Esophagus squamous epithelium (tissue), 5 donors: ENCODE measurements around the gene FAM171A1. TPM values are rescaled to one million over a fixed set of nuclear protein-coding genes. Genes with fewer than 3 reads are reported as not detected.

ENCODE experiments used
- DNase-seq: peaks from one replicate; lab custom pipeline; 2025; lab: John Stamatoyannopoulos, UW
- H3K27ac ChIP-seq, 4 donors: fragments of 200-600 bp; sonication (generic); one replicate each; pipeline ENCODE4 v1.5.1; 2016 to 2019; ENCODE audit warnings: mild to moderate bottlenecking in 1 of 4
- H3K27me3 ChIP-seq, 4 donors: fragments of 200-600 bp; sonication (generic); 1 replicate in 3 of 4; 2 replicates in 1 of 4; pipeline versions ENCODE4 v1.5.1 to v1.6.0; 2017 to 2021; ENCODE audit warnings: antibody characterized with exemption in 1 of 4
- H3K36me3 ChIP-seq, 3 donors: fragments of 200-600 bp; sonication (generic); one replicate each; pipeline ENCODE4 v1.5.1; 2016 to 2019
- H3K4me1 ChIP-seq, 3 donors: fragments of 200-600 bp; sonication (generic); one replicate each; pipeline ENCODE4 v1.5.1; 2017 to 2019
- H3K4me3 ChIP-seq, 4 donors: fragments of 200-600 bp; sonication (generic); 1 replicate in 3 of 4; 2 replicates in 1 of 4; pipeline ENCODE4 v1.5.1; 2016 to 2019; ENCODE audit warnings: mild to moderate bottlenecking in 2 of 4, moderate library complexity in 1 of 4
- H3K9me3 ChIP-seq, 3 donors: fragments of 200-600 bp; sonication (generic); one replicate each; pipeline ENCODE4 v1.5.1; 2016 to 2019
- CTCF ChIP-seq, 6 experiments: fragments of 450-650 bp in 4 of 6; fragments of 200-600 bp in 2 of 6; sonication (generic) in 2 of 6; IDR thresholded peaks; one replicate each; pipeline ENCODE4 v1.5.1; 2016 to 2019; ENCODE audit warnings: antibody characterized with exemption in 6 of 6, mild to moderate bottlenecking in 4 of 6, moderate library complexity in 4 of 6
- POLR2A ChIP-seq, 4 donors: fragments of 450-650 bp; IDR thresholded peaks; one replicate each; pipeline ENCODE4 v1.6.1; 2017; ENCODE audit warnings: antibody characterized with exemption in 4 of 4, mild to moderate bottlenecking in 4 of 4, moderate library complexity in 3 of 4
- WGBS, 2 donors: methylation state at CpG; one replicate each; pipeline ENCODE4 v1.1.5; 2018; 5-methylcytosine and 5-hydroxymethylcytosine counted together
- intact Hi-C: fragments of 100-400 bp; cut with DNase I; formaldehyde crosslinking; loops from one replicate; pipeline ENCODE4 v1.15.0; 2022
- total RNA-seq, 4 donors: library from RNA; depleted of rRNA; stranded (reverse); fragments of >200 nt; gene quantifications; one replicate each; pipeline ENCODE4 v1.1.0, GENCODE V29; 2016
- donor health status: DM: yes; HTN: yes; CAD: no.

FAM171A1 gene
- total RNA-seq, 4 donors from 2014 or later: 3.8 to 10.9 (median 5.3) TPM

GRCh38 chr10:15265056-15265455 is 106.0 kb downstream of the FAM171A1 start:
- WGBS, 2 donors: 53 to 63% methylated on average over 5 to 7 of the region's 7 CpGs
- TF ChIP-seq POLR2A (IDR thresholded peaks at IDR 0.05): no peak
- no peak for TF ChIP-seq CTCF (IDR thresholded peaks at IDR 0.05)
- H3K9me3 ChIP-seq: peaks cover 0 to 4% (median 0%) of the 10 kb centered on the region in 3 donors
- peaks cover 0 to 6% (median 0%) of the 10 kb centered on the region in 3 donors for H3K36me3 ChIP-seq
- no peak overlapping the region for H3K4me3 ChIP-seq
- H3K27me3 ChIP-seq: no peaks in the 10 kb centered on the region
- intact Hi-C loops: no loop called here
- DNase-seq: no peak
- no peaks in the 10 kb centered on the region for H3K4me1 ChIP-seq
- no peak overlapping the region for H3K27ac ChIP-seq

DNA sequence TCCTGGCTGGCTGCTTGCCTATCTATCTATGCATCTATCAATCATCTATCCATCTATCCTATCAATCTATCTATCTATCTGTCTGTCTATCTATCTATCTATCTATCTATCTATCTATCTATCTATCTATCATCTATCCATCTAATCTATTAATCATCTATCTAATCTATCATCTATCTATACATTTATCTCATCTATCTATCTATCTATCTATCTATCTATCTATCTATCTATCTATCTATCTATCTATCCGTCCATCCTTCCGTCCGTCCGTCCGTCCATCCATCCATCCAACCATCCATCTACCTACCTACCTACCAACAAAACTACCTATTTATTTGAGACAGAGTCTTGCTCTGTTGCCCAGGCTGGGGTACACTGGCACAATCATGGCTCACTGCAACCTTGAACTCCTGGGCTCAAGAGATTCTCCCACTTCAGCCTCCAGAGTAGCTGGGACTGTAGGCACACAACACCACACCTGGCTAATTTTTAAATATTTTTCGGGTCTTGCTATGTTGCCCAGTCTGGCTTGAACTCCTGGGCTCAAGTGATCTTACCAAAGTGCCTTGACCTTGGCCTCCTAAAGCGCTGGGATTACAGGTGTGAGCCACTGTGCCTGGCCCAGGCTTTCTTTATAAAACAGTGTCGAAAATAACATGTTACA is 107.3 kb downstream of the FAM171A1 start:
- no peaks in the 10 kb centered on the region for H3K4me1 ChIP-seq
- WGBS, 2 donors: 83 to 85% methylated on average over 8 of the region's 8 CpGs
- H3K27ac ChIP-seq: no peak overlapping the region

DNA sequence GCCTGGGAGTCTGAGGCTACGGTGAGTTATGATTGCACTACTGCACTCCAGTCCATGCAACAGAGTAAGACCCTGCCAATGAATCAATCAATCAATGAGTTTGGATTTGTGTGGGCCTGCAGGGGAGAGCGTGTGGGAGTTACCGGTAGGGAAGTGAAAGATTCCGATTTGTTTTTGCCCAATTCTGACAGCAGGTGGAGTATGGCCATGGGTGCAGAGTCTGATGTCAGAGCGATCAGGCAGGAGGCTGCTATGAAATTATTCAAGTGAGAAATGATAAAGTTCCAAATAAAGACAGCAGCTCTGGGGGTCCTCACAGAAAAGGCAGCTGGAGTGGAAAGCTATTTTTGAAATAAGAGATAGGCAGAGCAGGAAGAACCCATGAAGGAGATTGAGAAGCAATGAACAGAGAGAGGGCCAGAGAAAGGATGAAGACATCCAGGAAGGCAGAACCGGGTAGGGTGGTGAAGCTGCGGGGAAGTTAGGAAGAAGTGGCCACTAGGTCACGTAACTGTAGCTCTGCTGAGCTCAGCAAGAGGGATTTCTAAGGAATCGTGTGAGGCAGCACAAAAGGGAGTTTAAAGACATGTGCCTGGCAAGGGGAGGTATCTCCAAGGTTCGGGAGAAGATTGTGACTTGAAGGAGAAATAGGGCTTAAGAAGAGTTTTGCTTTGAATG is 108.9 kb downstream of the FAM171A1 start:
- Histone ChIP-seq H3K27me3 (no peaks in the 10 kb centered on the region), H3K9me3 (no peaks in the 10 kb centered on the region), H3K36me3 (no peaks in the 10 kb centered on the region), H3K4me1 (no peaks in the 10 kb centered on the region), H3K27ac (no peak overlapping the region), H3K4me3 (no peak overlapping the region)
- DNase-seq: no peak
- WGBS, 2 donors: 47 to 60% methylated on average over 10 of the region's 10 CpGs
- intact Hi-C loops: no loop called here
- TF ChIP-seq POLR2A (IDR thresholded peaks at IDR 0.05) (no peak), CTCF (IDR thresholded peaks at IDR 0.05) (peak in 3 of 6 experiments; percentile 26 to 40 (median 32))

More for the DNA sequence above, 107.3 kb downstream of the FAM171A1 start:
- Histone ChIP-seq H3K4me3 (no peak overlapping the region), H3K36me3 (no peaks in the 10 kb centered on the region), H3K27me3 (no peaks in the 10 kb centered on the region), H3K9me3 (no peaks in the 10 kb centered on the region)
- TF ChIP-seq CTCF (IDR thresholded peaks at IDR 0.05) (no peak), POLR2A (IDR thresholded peaks at IDR 0.05) (no peak)
- DNase-seq: no peak
- intact Hi-C loops: no loop called here

DNA sequence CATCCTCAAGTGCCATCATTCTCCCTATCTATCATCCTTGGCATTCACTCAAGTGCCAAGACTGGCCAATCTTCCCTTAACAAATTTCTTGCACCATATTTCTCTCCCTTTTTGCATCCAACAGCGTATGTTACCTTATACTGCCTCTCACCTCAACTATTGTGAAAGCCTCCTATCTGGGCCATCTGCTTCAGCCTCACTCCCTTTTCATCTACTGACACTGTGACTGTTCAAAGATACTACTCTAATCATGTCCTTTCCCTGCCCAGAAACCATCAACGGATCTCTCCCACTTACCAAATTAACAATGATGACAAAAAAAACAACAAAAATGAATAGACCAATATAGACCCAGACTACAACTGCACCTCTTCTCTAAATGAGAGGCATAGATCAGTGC is 112.0 kb downstream of the FAM171A1 start:
- DNase-seq: no peak
- H3K36me3 ChIP-seq: no peaks in the 10 kb centered on the region
- intact Hi-C loops: no loop called here
- no peaks in the 10 kb centered on the region for H3K27me3 ChIP-seq
- no peak overlapping the region for H3K4me3 ChIP-seq
- WGBS, 2 donors: 71 to 91% methylated on average over 2 of the region's 2 CpGs
- H3K4me1 ChIP-seq: peaks cover 0 to 2% (median 0%) of the 10 kb centered on the region in 3 donors
- TF ChIP-seq POLR2A (IDR thresholded peaks at IDR 0.05) (no peak), CTCF (IDR thresholded peaks at IDR 0.05) (no peak)
- H3K27ac ChIP-seq: no peak overlapping the region
- H3K9me3 ChIP-seq: no peaks in the 10 kb centered on the region

DNA sequence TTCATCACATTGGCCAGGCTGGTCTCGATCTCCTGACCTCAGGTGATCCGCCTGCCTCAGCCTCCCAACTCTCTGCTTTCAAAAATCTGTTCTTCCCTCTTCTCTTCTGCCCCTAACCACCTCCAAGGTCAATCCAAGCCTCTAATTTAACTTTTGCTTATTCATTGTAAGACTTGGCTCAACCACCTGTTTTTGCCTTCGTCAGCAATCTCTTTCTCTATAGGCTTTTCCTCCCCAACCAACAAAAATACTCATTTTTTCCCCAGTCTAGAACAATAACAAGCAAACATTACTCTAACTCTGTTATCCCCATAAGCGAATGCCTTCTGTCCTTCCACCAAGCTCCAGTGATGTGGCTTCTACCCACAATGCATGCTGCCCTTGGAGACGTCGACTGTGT is 112.8 kb downstream of the FAM171A1 start:
- Histone ChIP-seq H3K4me1 (peaks cover 0 to 10% (median 0%) of the 10 kb centered on the region in 3 donors), H3K36me3 (no peaks in the 10 kb centered on the region), H3K9me3 (no peaks in the 10 kb centered on the region), H3K27ac (no peak overlapping the region), H3K4me3 (no peak overlapping the region), H3K27me3 (no peaks in the 10 kb centered on the region)
- WGBS, 2 donors: 92 to 95% methylated on average over 6 of the region's 6 CpGs
- no peak for DNase-seq
- intact Hi-C loops: no loop called here
- TF ChIP-seq CTCF (IDR thresholded peaks at IDR 0.05) (no peak), POLR2A (IDR thresholded peaks at IDR 0.05) (no peak)
